Subcutaneous abdominal adipose tissue (tissue), 5 donors: ENCODE measurements around the gene PPA2.

ENCODE experiments used
- H3K27ac ChIP-seq: one replicate; pipeline ENCODE4 v1.7.0; 2013; ENCODE audit warnings: low read depth, mild to moderate bottlenecking, inconsistent platforms, low read length, moderate library complexity
- H3K27me3 ChIP-seq, 5 donors: one replicate each; pipeline ENCODE4 v1.7.0; 2013; ENCODE audit warnings: low read length in 5 of 5, inconsistent platforms in 1 of 5; ENCODE audit not compliant: control insufficient read depth in 5 of 5, insufficient read depth in 4 of 5
- H3K36me3 ChIP-seq, 5 donors: one replicate each; pipeline ENCODE4 v1.7.0; 2013; ENCODE audit warnings: low read length in 5 of 5; ENCODE audit not compliant: control insufficient read depth in 5 of 5, insufficient read depth in 5 of 5
- H3K4me1 ChIP-seq, 5 donors: one replicate each; pipeline ENCODE4 v1.7.0; 2013; ENCODE audit warnings: low read length in 5 of 5, mild to moderate bottlenecking in 3 of 5, moderate library complexity in 1 of 5; ENCODE audit not compliant: control insufficient read depth in 5 of 5, insufficient read depth in 5 of 5
- H3K4me3 ChIP-seq, 5 donors: one replicate each; pipeline ENCODE4 v1.7.0; 2013; ENCODE audit warnings: low read length in 5 of 5, low read depth in 1 of 5
- H3K9ac ChIP-seq, 5 donors: one replicate each; pipeline ENCODE4 v1.7.0; 2013; ENCODE audit warnings: low read length in 5 of 5, mild to moderate bottlenecking in 4 of 5, moderate library complexity in 3 of 5
- H3K9me3 ChIP-seq, 5 donors: one replicate each; pipeline ENCODE4 v1.7.0; 2013; ENCODE audit warnings: low read length in 5 of 5; ENCODE audit not compliant: control insufficient read depth in 5 of 5
- donor health status: healthy.
- donor health status: healthy.
- donor health status: healthy.
- donor health status: healthy.
- donor health status: healthy.

Gene PPA2

DNA sequence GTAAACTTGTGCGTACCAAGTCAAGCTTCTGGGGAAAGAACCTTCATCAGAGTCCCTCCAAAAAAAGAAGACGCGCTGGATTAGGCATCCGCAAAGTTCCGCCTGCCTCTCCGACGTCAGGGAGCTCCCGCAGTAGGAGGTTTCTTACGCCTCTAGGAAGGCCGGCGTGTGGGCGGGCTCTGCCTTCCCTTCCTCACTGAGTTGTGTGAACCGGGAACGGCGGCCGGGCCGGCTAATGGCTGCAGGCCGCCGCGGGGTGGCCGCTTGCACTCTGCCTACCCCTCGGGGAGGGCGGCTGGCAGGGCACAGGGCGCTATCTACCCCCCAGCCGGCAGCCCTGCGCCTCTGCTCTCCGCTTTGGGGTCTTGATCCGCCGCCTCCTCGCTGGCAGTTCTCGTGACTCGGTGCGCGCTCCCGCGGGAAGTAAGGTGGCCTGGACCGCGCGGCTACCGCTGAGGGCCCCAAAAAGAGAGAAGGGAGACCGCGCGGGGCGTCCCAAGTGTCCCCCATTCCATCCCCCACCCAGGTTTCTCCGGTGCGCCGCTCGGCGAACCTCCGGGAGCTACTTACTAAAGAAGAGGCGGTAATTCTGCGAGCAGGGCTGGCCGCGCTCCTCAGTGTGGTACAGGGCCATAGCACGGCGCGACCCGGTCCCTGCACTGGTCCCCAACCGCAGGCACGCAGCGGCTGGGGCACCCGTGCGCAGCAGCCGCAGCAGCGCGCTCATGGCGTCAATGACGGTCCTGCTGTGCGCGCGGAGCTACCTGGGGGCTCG is at the start of gene PPA2:
TSS of gene PPA2 (minus strand) at position 739 of the 775 bp plus-strand sequence. CDS start at position 727, 12 bp downstream.
- no peaks in the 10 kb centered on the region for H3K27me3 ChIP-seq
- peaks cover 2 to 27% (median 23%) of the 10 kb centered on the region in 5 donors for H3K4me1 ChIP-seq
- H3K4me3 ChIP-seq, result peak within 1 kb of the TSS; percentile 87 to 98 (median 94)
- H3K9me3 ChIP-seq, result no peaks in the 10 kb centered on the region
- no peaks in the 10 kb centered on the region for H3K36me3 ChIP-seq
- H3K27ac ChIP-seq, result peak within 1 kb of the TSS; percentile 92
- peak within 1 kb of the TSS; percentile 84 to 96 (median 92) for H3K9ac ChIP-seq

DNA sequence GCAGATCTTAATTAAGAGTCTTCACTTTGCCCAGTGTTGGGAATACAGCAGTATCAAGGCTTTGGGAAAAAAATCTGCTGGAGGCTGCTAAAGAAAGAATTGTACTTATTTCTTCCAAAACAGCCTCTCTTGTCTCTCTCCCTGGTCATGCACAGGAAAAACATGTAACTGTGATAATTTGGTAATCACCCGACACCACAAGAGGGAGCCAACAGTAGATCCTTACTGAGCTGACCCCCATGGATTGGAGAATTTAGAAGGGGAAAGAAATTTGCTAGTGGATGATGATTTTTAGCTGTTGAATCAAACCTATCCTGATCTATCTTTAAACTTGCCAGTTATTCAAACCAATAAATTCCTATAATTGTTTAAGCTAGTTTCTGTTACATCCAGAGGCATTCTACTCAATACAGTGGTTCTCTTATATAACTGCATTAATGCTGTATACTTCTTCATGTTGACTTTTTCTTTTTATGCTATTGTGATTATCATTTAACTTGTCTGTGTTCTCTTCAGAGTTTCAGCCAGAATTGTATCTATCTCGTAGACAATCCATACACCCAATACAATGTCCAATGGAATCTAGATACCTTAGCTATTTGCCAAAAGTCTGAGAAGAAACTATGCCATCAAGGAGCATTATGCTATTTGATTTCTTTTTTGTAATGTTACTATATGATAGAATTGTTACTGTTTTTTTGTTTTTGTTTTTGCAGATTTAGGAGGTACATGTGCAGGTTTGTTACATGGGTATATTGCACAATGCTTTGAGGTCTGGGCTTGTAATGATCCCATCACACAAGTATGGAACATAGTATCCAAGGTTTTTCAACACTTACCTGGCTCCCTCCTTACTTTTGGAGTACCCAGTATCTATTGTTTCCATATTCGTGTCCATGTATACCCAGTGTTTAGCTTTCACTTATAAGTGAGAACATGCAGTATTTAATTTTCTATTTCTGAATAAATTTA is 47.2 kb upstream of the PPA2 start:
- no peaks in the 10 kb centered on the region for H3K36me3 ChIP-seq
- no peaks in the 10 kb centered on the region for H3K4me1 ChIP-seq
- H3K9me3 ChIP-seq, result no peaks in the 10 kb centered on the region
- peaks cover 0 to 4% (median 0%) of the 10 kb centered on the region in 5 donors for H3K27me3 ChIP-seq
- H3K9ac ChIP-seq, result no peak overlapping the region
- H3K27ac ChIP-seq, result no peak overlapping the region
- no peak overlapping the region for H3K4me3 ChIP-seq

DNA sequence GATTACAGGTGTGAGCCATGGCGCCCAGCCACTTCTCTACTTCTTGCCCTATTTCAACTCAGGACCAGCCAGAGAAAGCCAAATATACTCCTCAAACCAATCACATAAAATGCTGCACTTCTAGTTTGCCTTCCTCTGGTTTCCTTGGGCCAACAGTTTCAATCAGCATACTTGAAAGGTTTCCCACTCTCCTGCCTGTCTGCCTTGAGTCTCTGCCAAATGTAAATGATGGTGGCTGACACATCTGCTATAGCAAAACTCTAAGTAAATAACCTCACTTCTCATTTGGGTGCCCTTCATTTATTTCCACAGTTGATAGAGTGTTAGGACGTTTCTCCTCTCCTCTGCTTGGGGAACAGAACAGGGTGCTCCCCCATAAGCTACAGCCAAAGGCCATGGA is 36.4 kb upstream of the PPA2 start:
- Histone ChIP-seq H3K36me3 (no peaks in the 10 kb centered on the region), H3K27me3 (no peaks in the 10 kb centered on the region), H3K4me1 (no peaks in the 10 kb centered on the region), H3K9ac (no peak overlapping the region), H3K27ac (no peak overlapping the region), H3K4me3 (no peak overlapping the region), H3K9me3 (peaks cover 0 to 7% (median 0%) of the 10 kb centered on the region in 5 donors)

DNA sequence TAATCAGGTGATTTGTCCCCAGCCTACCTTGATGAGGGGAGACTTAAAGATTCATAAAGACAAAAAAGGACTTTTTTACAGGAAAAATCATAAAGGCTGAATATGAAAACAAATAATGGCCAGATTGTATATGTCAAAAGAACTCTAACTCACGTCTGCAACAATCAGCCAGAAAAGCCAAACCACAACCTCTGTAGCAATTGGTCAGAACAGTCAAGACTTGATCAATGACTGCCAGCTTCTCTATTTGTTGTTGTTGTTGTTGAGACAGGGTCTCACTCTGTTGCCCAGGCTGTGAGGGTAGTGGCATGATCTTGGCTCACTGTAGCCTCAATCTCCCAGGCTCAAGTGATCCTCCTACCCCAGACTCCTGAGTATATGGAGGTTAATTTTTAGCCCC is 35.9 kb upstream of the PPA2 start:
- H3K9me3 ChIP-seq, result peaks cover 0 to 3% (median 0%) of the 10 kb centered on the region in 5 donors
- no peaks in the 10 kb centered on the region for H3K27me3 ChIP-seq
- H3K4me3 ChIP-seq, result no peak overlapping the region
- no peaks in the 10 kb centered on the region for H3K36me3 ChIP-seq
- H3K4me1 ChIP-seq, result no peaks in the 10 kb centered on the region
- no peak overlapping the region for H3K27ac ChIP-seq
- H3K9ac ChIP-seq, result no peak overlapping the region

DNA sequence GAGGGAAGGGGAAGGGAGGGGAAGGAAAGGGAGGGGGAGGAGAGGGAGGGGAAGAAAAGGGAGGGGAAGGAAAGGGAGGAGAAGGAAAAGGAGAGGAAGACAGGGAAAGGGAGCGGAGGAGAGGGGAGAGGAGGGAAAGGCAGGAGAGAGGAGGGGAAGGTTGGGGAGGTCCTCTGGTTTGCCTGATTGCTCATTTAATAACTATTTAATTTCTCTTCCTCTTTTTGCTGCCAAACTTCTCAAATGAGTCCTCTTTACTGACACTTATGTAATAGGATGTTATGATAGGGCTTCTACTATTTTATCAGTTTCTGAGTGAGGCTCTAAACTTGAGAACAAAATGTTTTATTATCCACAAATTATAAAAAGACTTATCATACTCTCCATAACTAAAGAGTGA is 35.4 kb upstream of the PPA2 start:
- H3K36me3 ChIP-seq, result no peaks in the 10 kb centered on the region
- no peaks in the 10 kb centered on the region for H3K4me1 ChIP-seq
- H3K4me3 ChIP-seq, result no peak overlapping the region
- H3K9ac ChIP-seq, result no peak overlapping the region
- H3K27me3 ChIP-seq, result no peaks in the 10 kb centered on the region
- no peak overlapping the region for H3K27ac ChIP-seq
- no peaks in the 10 kb centered on the region for H3K9me3 ChIP-seq

DNA sequence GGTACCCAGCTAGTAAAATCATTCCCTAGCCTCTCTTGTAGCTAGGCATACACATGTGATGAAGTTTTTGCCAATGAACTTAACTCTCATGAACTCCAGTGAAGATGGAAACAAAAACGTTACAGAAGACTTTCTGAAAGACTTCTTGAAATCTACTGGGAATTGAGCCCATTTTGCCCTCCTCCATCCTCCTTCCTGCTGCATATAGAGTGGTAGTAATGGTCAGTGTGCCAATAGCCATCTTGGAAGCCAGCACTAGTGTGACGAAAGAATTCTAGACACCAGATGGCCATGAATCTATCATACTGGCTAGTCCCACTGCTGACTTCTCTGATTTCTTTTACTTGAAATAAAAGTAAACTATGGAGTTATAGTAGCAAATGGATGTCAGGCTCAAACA is 30.9 kb upstream of the PPA2 start:
- Histone ChIP-seq H3K4me3 (no peak overlapping the region), H3K4me1 (no peaks in the 10 kb centered on the region), H3K27me3 (no peaks in the 10 kb centered on the region), H3K9ac (no peak overlapping the region), H3K27ac (no peak overlapping the region), H3K9me3 (no peaks in the 10 kb centered on the region), H3K36me3 (no peaks in the 10 kb centered on the region)

DNA sequence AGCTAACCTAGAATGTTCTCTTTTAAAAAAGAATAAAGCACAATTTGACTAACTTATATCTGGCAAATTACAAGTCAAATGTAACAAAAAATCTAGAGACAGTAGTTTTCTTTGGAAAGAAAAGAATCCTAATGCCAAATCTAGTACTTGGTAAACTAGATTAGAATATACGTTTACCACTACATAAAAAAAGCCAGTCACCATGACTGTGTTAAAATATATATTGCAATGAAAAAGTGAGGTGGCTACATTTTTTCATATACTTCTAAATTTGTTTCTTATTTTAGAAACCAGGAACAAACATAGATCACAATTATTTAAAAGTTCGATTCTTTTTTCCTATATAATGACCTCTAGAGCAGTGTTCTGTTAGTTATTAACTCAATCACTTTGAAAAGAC is 29.6 kb upstream of the PPA2 start:
- no peaks in the 10 kb centered on the region for H3K27me3 ChIP-seq
- no peaks in the 10 kb centered on the region for H3K9me3 ChIP-seq
- H3K36me3 ChIP-seq, result no peaks in the 10 kb centered on the region
- H3K27ac ChIP-seq, result no peak overlapping the region
- no peak overlapping the region for H3K4me3 ChIP-seq
- H3K9ac ChIP-seq, result no peak overlapping the region
- H3K4me1 ChIP-seq, result no peaks in the 10 kb centered on the region

DNA sequence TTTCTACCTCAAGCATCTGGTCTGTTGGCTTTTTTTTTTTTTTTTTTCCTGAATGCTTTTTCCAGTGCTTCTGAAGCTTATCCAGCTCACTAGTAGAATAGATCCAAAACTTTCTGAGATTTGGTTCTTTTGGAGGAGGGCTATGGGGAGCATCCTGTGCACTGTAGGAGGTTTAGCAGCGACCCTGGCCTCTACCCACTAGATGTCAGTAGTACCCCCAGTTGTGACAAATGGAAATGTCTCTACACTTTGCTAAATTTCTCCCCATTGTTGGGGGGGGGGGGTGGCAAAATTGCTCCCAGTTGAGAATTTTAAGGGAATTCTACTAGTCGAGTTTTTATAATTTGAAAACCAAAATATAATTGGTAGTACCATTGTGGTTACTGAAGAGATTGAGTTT is 23.0 kb upstream of the PPA2 start:
- Histone ChIP-seq H3K9me3 (peaks cover 0 to 2% (median 0%) of the 10 kb centered on the region in 5 donors), H3K4me1 (no peaks in the 10 kb centered on the region), H3K36me3 (no peaks in the 10 kb centered on the region), H3K4me3 (no peak overlapping the region), H3K9ac (no peak overlapping the region), H3K27ac (no peak overlapping the region), H3K27me3 (no peaks in the 10 kb centered on the region)

DNA sequence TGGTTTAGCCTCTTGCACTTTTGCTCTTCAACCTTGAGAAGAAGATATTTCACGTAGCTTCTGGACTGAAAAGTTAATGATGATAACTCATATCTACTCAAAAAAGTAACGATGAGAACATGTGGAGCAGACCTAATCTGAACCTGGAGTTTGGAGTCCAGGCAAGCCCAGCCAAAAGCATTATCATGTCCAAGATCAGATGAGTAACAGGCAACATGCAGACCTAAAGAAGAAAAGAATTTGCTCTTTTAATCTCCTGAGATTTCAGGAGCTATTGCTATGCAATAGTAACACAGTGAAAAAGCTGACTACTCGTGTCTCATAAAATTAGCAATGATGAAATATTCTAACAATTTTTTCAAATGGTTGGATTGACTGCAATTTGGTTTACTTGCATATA is 21.8 kb upstream of the PPA2 start:
- no peaks in the 10 kb centered on the region for H3K27me3 ChIP-seq
- H3K4me3 ChIP-seq, result no peak overlapping the region
- no peaks in the 10 kb centered on the region for H3K4me1 ChIP-seq
- no peak overlapping the region for H3K27ac ChIP-seq
- peaks cover 0 to 2% (median 0%) of the 10 kb centered on the region in 5 donors for H3K9me3 ChIP-seq
- no peak overlapping the region for H3K9ac ChIP-seq
- H3K36me3 ChIP-seq, result no peaks in the 10 kb centered on the region

DNA sequence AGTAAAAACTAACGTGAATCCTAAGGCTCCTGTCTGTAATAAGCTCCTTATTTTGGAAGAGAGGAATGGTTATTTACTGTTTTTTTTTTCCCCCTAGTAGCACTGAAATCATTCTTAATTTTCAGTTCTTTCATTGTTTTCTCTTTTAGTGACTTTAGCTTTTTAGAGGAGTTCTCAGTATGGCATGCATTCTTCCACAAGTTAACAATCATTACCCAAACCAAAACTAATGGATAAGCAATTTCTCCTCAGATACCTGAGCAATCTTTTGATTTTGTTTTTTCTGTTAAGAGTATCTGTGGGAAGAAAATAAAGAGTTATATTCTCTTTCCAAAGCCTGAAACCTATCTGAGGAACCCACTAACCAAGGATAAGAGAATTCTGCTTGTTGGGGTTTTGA is 16.7 kb upstream of the PPA2 start:
- H3K36me3 ChIP-seq, result no peaks in the 10 kb centered on the region
- no peak overlapping the region for H3K4me3 ChIP-seq
- H3K27ac ChIP-seq, result no peak overlapping the region
- no peaks in the 10 kb centered on the region for H3K4me1 ChIP-seq
- no peak overlapping the region for H3K9ac ChIP-seq
- no peaks in the 10 kb centered on the region for H3K27me3 ChIP-seq
- H3K9me3 ChIP-seq, result peaks cover 0 to 6% (median 0%) of the 10 kb centered on the region in 5 donors
